Measurements from ENCODE around the gene FLYWCH2.
A peak's percentile ranks its signal among the peaks of the same experiment; 100 is the strongest.

The FLYWCH2 gene

GRCh38 chr16:2860826-2861567 is 22.0 kb upstream of the FLYWCH2 start:
- no peak overlapping the region for H3K4me3 ChIP-seq (ENCODE audit: low read depth, low read length)
- no peak for DNase-seq (ENCODE audit: low read depth)
- TF ChIP-seq CTCF (IDR thresholded peaks at IDR 0.05; ENCODE audit: low read depth, low read length, missing control alignments): no peak

GRCh38 chr16:2865651-2866050 is 17.4 kb upstream of the FLYWCH2 start:
- no peak for DNase-seq (ENCODE audit: low read depth)
- H3K4me3 ChIP-seq (ENCODE audit: low read depth, low read length): no peak overlapping the region
- TF ChIP-seq CTCF (IDR thresholded peaks at IDR 0.05; ENCODE audit: low read depth, low read length, missing control alignments): no peak

- DNase-seq (ENCODE audit: low read depth): no peak
- TF ChIP-seq CTCF (IDR thresholded peaks at IDR 0.05; ENCODE audit: low read depth, low read length, missing control alignments): no peak
- no peak overlapping the region for H3K4me3 ChIP-seq (ENCODE audit: low read depth, low read length)
Observed at GRCh38 chr16:2866431-2866830, 16.6 kb upstream of the FLYWCH2 start.

- H3K4me3 ChIP-seq (ENCODE audit: low read depth, low read length): peak overlapping the region; percentile 90
- no peak for DNase-seq (ENCODE audit: low read depth)
- TF ChIP-seq CTCF (IDR thresholded peaks at IDR 0.05; ENCODE audit: low read depth, low read length, missing control alignments): no peak
Observed at GRCh38 chr16:2867661-2867986, 15.4 kb upstream of the FLYWCH2 start.

- peak; percentile 91 for TF ChIP-seq CTCF (IDR thresholded peaks at IDR 0.05; ENCODE audit: low read depth, low read length, missing control alignments)
- peak overlapping the region; percentile 90 for H3K4me3 ChIP-seq (ENCODE audit: low read depth, low read length)
- peak; percentile 76 for DNase-seq (ENCODE audit: low read depth)
Observed at GRCh38 chr16:2867987-2868789, 14.8 kb upstream of the FLYWCH2 start.

GRCh38 chr16:2871926-2872325 is 11.1 kb upstream of the FLYWCH2 start:
- DNase-seq (ENCODE audit: low read depth): no peak
- H3K4me3 ChIP-seq (ENCODE audit: low read depth, low read length): no peak overlapping the region
- TF ChIP-seq CTCF (IDR thresholded peaks at IDR 0.05; ENCODE audit: low read depth, low read length, missing control alignments): no peak
